HL-60 (cell line): Measurements from ENCODE around the gene CSF2RB.

Experiments
- CTCF ChIP-seq: IDR thresholded peaks from one replicate; pipeline ENCODE4 v1.5.1; 2011; ENCODE audit warnings: low read length, control low read depth, inconsistent platforms; ENCODE audit not compliant: insufficient read depth
- GABPA ChIP-seq: IDR thresholded peaks from 2 replicates; pipeline ENCODE4 v1.6.1; 2012; ENCODE audit warnings: low read depth
- POLR2AphosphoS5 ChIP-seq: IDR thresholded peaks from 2 replicates; pipeline ENCODE4 v1.6.1; 2012; ENCODE audit warnings: low read depth
- REST ChIP-seq: IDR thresholded peaks from 2 replicates; pipeline ENCODE4 v1.6.1; 2012; ENCODE audit warnings: low read depth; ENCODE audit not compliant: insufficient replicate concordance
- SPI1 ChIP-seq: IDR thresholded peaks from 2 replicates; pipeline ENCODE4 v1.6.1; 2012; ENCODE audit warnings: low read depth, mild to moderate bottlenecking, borderline replicate concordance

- TF ChIP-seq CTCF = peak; percentile 50
- no peak for TF ChIP-seq POLR2AphosphoS5
- TF ChIP-seq GABPA = peak; percentile 58
- TF ChIP-seq REST = no peak
- no peak for TF ChIP-seq SPI1
Measured at GRCh38 chr22:36977947-36978660, 64.7 kb downstream of the CSF2RB start.
